ENCODE measurements around the gene KCNK4.

Gene KCNK4

GRCh38 chr11:64253481-64253880 lies 37.6 kb upstream of the KCNK4 start:
- DNase-seq (ENCODE audit: low spot score) = no peak

- DNase-seq (ENCODE audit: low spot score) = no peak
Measured at GRCh38 chr11:64254326-64254725, 36.8 kb upstream of the KCNK4 start.

GRCh38 chr11:64255135-64256128 lies 35.7 kb upstream of the KCNK4 start:
- DNase-seq (ENCODE audit: low spot score) = no peak

- no peak for DNase-seq (ENCODE audit: low spot score)
Measured at GRCh38 chr11:64256300-64256699, 34.8 kb upstream of the KCNK4 start.

GRCh38 chr11:64258356-64258755 lies 32.7 kb upstream of the KCNK4 start:
- no peak for DNase-seq (ENCODE audit: low spot score)

- no peak for DNase-seq (ENCODE audit: low spot score)
Measured at GRCh38 chr11:64258946-64259532, 32.1 kb upstream of the KCNK4 start.

GRCh38 chr11:64259533-64260067 lies 31.5 kb upstream of the KCNK4 start:
- DNase-seq (ENCODE audit: low spot score) = no peak

GRCh38 chr11:64260147-64260708 lies 30.9 kb upstream of the KCNK4 start:
- DNase-seq (ENCODE audit: low spot score) = no peak

GRCh38 chr11:64261556-64262080 lies 29.5 kb upstream of the KCNK4 start:
- no peak for DNase-seq (ENCODE audit: low spot score)

- DNase-seq (ENCODE audit: low spot score) = no peak
Measured at GRCh38 chr11:64262271-64263002, 28.7 kb upstream of the KCNK4 start.

GRCh38 chr11:64263021-64263946 lies 27.8 kb upstream of the KCNK4 start:
- no peak for DNase-seq (ENCODE audit: low spot score)

GRCh38 chr11:64263947-64264317 lies 27.2 kb upstream of the KCNK4 start:
- no peak for DNase-seq (ENCODE audit: low spot score)

- no peak for DNase-seq (ENCODE audit: low spot score)
Measured at GRCh38 chr11:64264371-64264852, 26.7 kb upstream of the KCNK4 start.

GRCh38 chr11:64265176-64266160 lies 25.6 kb upstream of the KCNK4 start:
- no peak for DNase-seq (ENCODE audit: low spot score)

- no peak for DNase-seq (ENCODE audit: low spot score)
Measured at GRCh38 chr11:64266339-64266738, 24.8 kb upstream of the KCNK4 start.

GRCh38 chr11:64267207-64267945 lies 23.7 kb upstream of the KCNK4 start:
- DNase-seq (ENCODE audit: low spot score) = no peak

GRCh38 chr11:64268025-64268892 lies 22.8 kb upstream of the KCNK4 start:
- no peak for DNase-seq (ENCODE audit: low spot score)

Measured in CD4-positive, alpha-beta T cell treated with Interleukin-6 at 100 ng/mL for 8 hours (primary cell).